A673 (cell line): ENCODE measurements around the gene RBM14. TPM values are rescaled to one million over a fixed set of nuclear protein-coding genes. Genes with fewer than 3 reads are reported as not detected.
"Not testable (repeated sequence)": the region's sequence is repeated elsewhere in the genome, so short reads cannot be mapped to it uniquely, and the experiment has no call there.

Experiments used
- BruUV-seq: library from RNA; stranded (reverse); fragments of 400-500 nt; replicated peaks from 2 replicates; lab custom pipeline; 2021; lab: Mats Ljungman, UMichigan
- CTCF ChIA-PET: fragments of 300-600 bp; sonication (Branson Sonifier 250); formaldehyde crosslinking; loops from one replicate; lab custom pipeline; 2022; ENCODE audit warnings: antibody characterized with exemption; lab: Charles Lee
- POLR2A ChIA-PET: fragments of 300-600 bp; sonication (Branson Sonifier 250); formaldehyde crosslinking; loops from one replicate; lab custom pipeline; 2022; ENCODE audit warnings: antibody characterized with exemption; ENCODE audit not compliant: low non-redundant PET; lab: Charles Lee
- DNase-seq: peaks from one replicate; pipeline ENCODE4 v3.0.0-alpha.2; 2015; ENCODE audit warnings: low spot score
- H3K27ac ChIP-seq: fragments of 200-600 bp; sonication (generic); 2 replicates; pipeline ENCODE4 v1.5.1; 2016; ENCODE audit warnings: mixed run types, low read depth, mild to moderate bottlenecking, mixed read lengths, antibody characterized with exemption, low read length; ENCODE audit not compliant: poor library complexity, severe bottlenecking
- H3K27me3 ChIP-seq: fragments of 200-600 bp; sonication (generic); replicated peaks from 2 replicates; pipeline ENCODE4 v1.6.1; 2017; ENCODE audit warnings: mixed run types, low read depth, mild to moderate bottlenecking, mixed read lengths, antibody characterized with exemption, low read length; ENCODE audit not compliant: insufficient read depth, poor library complexity
- H3K36me3 ChIP-seq: fragments of 200-600 bp; sonication (generic); 2 replicates; pipeline ENCODE4 v1.6.1; 2016; ENCODE audit warnings: mixed run types, mild to moderate bottlenecking, mixed read lengths, antibody characterized with exemption, low read length; ENCODE audit not compliant: insufficient read depth, poor library complexity, severe bottlenecking
- H3K4me1 ChIP-seq: fragments of 200-600 bp; sonication (generic); 2 replicates; pipeline ENCODE4 v1.6.1; 2017; ENCODE audit warnings: mixed run types, mild to moderate bottlenecking, mixed read lengths, antibody characterized with exemption, low read length; ENCODE audit not compliant: insufficient read depth, poor library complexity, severe bottlenecking
- H3K4me3 ChIP-seq: fragments of 200-600 bp; sonication (generic); 2 replicates; pipeline ENCODE4 v1.5.1; 2016; ENCODE audit warnings: low read depth, mixed run types, mild to moderate bottlenecking, mixed read lengths, low read length; ENCODE audit not compliant: poor library complexity, severe bottlenecking
- H3K9me3 ChIP-seq: fragments of 200-600 bp; sonication (generic); 2 replicates; pipeline ENCODE4 v1.6.1; 2016; ENCODE audit warnings: mixed run types, low read depth, mild to moderate bottlenecking, mixed read lengths, antibody characterized with exemption, low read length; ENCODE audit not compliant: poor library complexity, severe bottlenecking
- CTCF ChIP-seq: fragments of 300-800, 200-600 bp; sonication (generic); conservative IDR thresholded peaks from 2 replicates; pipeline ENCODE4 v1.5.1; 2017; ENCODE audit warnings: low read depth, mild to moderate bottlenecking, antibody characterized with exemption, low read length, moderate library complexity, mixed read lengths
- EZH2 ChIP-seq: fragments of 200-600 bp; sonication (generic); IDR thresholded peaks from 2 replicates; pipeline ENCODE4 v1.6.1; 2017; ENCODE audit warnings: borderline replicate concordance, low read depth, mild to moderate bottlenecking, mixed read lengths, antibody characterized with exemption, low read length; ENCODE audit not compliant: poor library complexity, severe bottlenecking
- intact Hi-C: fragments of 100-400 bp; cut with micrococcal nuclease; formaldehyde crosslinking; loops from one replicate; pipeline ENCODE4 v1.10.0; 2022; ENCODE audit not compliant: unreplicated experiment
- total RNA-seq: library from RNA; stranded (reverse); gene quantifications from 2 replicates; pipeline ENCODE4 v1.2.3, GENCODE V29; 2021

The RBM14 gene
- total RNA-seq, 1 experiment from 2014 or later, result 162 TPM

GRCh38 chr11:66639066-66639813 is 22.8 kb downstream of the RBM14 start:
- H3K36me3 ChIP-seq, result peaks cover 60% of the 10 kb centered on the region

GRCh38 chr11:66639814-66640340 is 23.4 kb downstream of the RBM14 start:
- DNase-seq, H3K27ac ChIP-seq, BruUV-seq, POLR2A ChIA-PET, H3K9me3 ChIP-seq, H3K27me3 ChIP-seq, CTCF ChIA-PET: not testable (repeated sequence)
- Histone ChIP-seq H3K36me3 (peaks cover 60% of the 10 kb centered on the region), H3K4me3 (peak overlapping the region; percentile 67), H3K4me1 (peaks cover 44% of the 10 kb centered on the region)
- intact Hi-C loops, result loop anchor here (2.0 kb wide), 1 partner anchor 23 kb away; the partner anchor contains the start of gene RBM14

More at GRCh38 chr11:66639066-66639813, 22.8 kb downstream of the RBM14 start:
- intact Hi-C loops, result loop anchor here (2.0 kb wide), 1 partner anchor 22 kb away; the partner anchor contains the start of gene RBM14
- TSS peak; percentile 49 for BruUV-seq
- ChIA-PET POLR2A (interaction anchor here (0.6 to 0.7 kb wide), 3 partner anchors 47 to 218 kb away, joined by 3 to 7 read pairs (median 3); no protein-coding TSS in a partner anchor), CTCF (interaction anchor here (0.7 kb wide), 1 partner anchor 173 kb away, joined by 3 read pairs; the partner anchor contains the start of gene PELI3)
- Histone ChIP-seq H3K27me3 (no peaks in the 10 kb centered on the region), H3K9me3 (no peaks in the 10 kb centered on the region), H3K27ac (peak overlapping the region; percentile 95), H3K4me1 (peaks cover 44% of the 10 kb centered on the region), H3K4me3 (peak overlapping the region; percentile 67)
- no peak for TF ChIP-seq CTCF
- TF ChIP-seq EZH2, result no peak
- DNase-seq, result peak; percentile 57

- no peaks in the 10 kb centered on the region for H3K27me3 ChIP-seq
- peak overlapping the region; percentile 67 for H3K4me3 ChIP-seq
- no peak for DNase-seq
- peaks cover 44% of the 10 kb centered on the region for H3K4me1 ChIP-seq
- H3K36me3 ChIP-seq, result peaks cover 74% of the 10 kb centered on the region
- POLR2A ChIA-PET, result no interaction called here
- no peak for TF ChIP-seq EZH2
- no peak for TF ChIP-seq CTCF
- no peak overlapping the region for H3K27ac ChIP-seq
- intact Hi-C loops, result no loop called here
- CTCF ChIA-PET, result no interaction called here
- BruUV-seq, result no TSS peak
- no peaks in the 10 kb centered on the region for H3K9me3 ChIP-seq
These were observed 25.4 kb downstream of the RBM14 start for GRCh38 chr11:66641834-66642233.
